ENCODE results near the gene TMEM88. TPM values are rescaled to one million over a fixed set of nuclear protein-coding genes. Genes with fewer than 3 reads are reported as not detected.

The TMEM88 gene
- total RNA-seq, 2 experiments from 2014 or later: 0.41 to 4.0 TPM

- peaks cover 36% of the 10 kb centered on the region; the same call in 1 of the 2 replicates for H3K79me2 ChIP-seq (ENCODE audit: insufficient read depth, low read depth, low read length)
- ChIA-PET POLR2A (interaction anchor here (0.9 to 1.0 kb wide), 2 partner anchors 10 to 158 kb away, joined by 4 to 5 read pairs; partner anchors contain the start of gene TP53), CTCF (ENCODE audit: unreplicated experiment) (interaction anchor here (0.5 to 1.2 kb wide), 2 partner anchors 10 to 630 kb away, joined by 4 to 9 read pairs; no protein-coding TSS in a partner anchor)
- intact Hi-C loops (cut with micrococcal nuclease; ENCODE audit: unreplicated experiment): loop anchor here (5.0 kb wide), 1 partner anchor 362 kb away; the partner anchor contains the start of genes POLR2A and SLC35G6
- H2AFZ ChIP-seq (ENCODE audit: low read length): no peak overlapping the region; the same call in 1 of the 2 replicates
- peak; percentile 91 for DNase-seq (ENCODE audit: low spot score)
- H3K4me3 ChIP-seq (ENCODE audit: low read depth, low read length, poor library complexity, severe bottlenecking): peak overlapping the region; percentile 79
- no peaks in the 10 kb centered on the region for H3K9me2 ChIP-seq (ENCODE audit: insufficient read depth, low read length)
- BruUV-seq (replicated peaks): no TSS peak
- H3K9me3 ChIP-seq (ENCODE audit: low read length): no peaks in the 10 kb centered on the region
- peaks cover 26% of the 10 kb centered on the region for H3K4me1 ChIP-seq (ENCODE audit: insufficient read depth, low read length, poor library complexity, severe bottlenecking)
- TF ChIP-seq, protein P1, sequence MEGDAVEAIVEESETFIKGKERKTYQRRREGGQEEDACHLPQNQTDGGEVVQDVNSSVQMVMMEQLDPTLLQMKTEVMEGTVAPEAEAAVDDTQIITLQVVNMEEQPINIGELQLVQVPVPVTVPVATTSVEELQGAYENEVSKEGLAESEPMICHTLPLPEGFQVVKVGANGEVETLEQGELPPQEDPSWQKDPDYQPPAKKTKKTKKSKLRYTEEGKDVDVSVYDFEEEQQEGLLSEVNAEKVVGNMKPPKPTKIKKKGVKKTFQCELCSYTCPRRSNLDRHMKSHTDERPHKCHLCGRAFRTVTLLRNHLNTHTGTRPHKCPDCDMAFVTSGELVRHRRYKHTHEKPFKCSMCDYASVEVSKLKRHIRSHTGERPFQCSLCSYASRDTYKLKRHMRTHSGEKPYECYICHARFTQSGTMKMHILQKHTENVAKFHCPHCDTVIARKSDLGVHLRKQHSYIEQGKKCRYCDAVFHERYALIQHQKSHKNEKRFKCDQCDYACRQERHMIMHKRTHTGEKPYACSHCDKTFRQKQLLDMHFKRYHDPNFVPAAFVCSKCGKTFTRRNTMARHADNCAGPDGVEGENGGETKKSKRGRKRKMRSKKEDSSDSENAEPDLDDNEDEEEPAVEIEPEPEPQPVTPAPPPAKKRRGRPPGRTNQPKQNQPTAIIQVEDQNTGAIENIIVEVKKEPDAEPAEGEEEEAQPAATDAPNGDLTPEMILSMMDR (conservative IDR thresholded peaks at IDR 0.05; ENCODE audit: low read length): no peak
- no peak for TF ChIP-seq EZH2phosphoT487 (IDR thresholded peaks at IDR 0.05; ENCODE audit: borderline replicate concordance, low read depth, low read length)
- peak overlapping the region; percentile 95 for H3K4me2 ChIP-seq (ENCODE audit: low read length)
- peaks cover 20% of the 10 kb centered on the region; the same call in 1 of the 2 replicates for H4K20me1 ChIP-seq (ENCODE audit: insufficient read depth, low read length)
- peak overlapping the region; percentile 92 for H3K27ac ChIP-seq (ENCODE audit: low read depth, low read length, poor library complexity, severe bottlenecking)
- peaks cover 47% of the 10 kb centered on the region for H3K36me3 ChIP-seq (ENCODE audit: insufficient read depth, low read length)
These were observed 10.3 kb upstream of the TMEM88 start for GRCh38 chr17:7844292-7845154.

GRCh38 chr17:7845359-7846062 is 9.4 kb upstream of the TMEM88 start:
- Histone ChIP-seq H3K79me2 (ENCODE audit: insufficient read depth, low read depth, low read length) (peaks cover 26% of the 10 kb centered on the region; the same call in 1 of the 2 replicates), H3K9me3 (ENCODE audit: low read length) (no peaks in the 10 kb centered on the region), H3K9me2 (ENCODE audit: insufficient read depth, low read length) (no peaks in the 10 kb centered on the region), H4K20me1 (ENCODE audit: insufficient read depth, low read length) (peaks cover 17% of the 10 kb centered on the region; the same call in 1 of the 2 replicates), H3K4me3 (ENCODE audit: low read depth, low read length, poor library complexity, severe bottlenecking) (peak overlapping the region; percentile 79), H3K36me3 (ENCODE audit: insufficient read depth, low read length) (peaks cover 53% of the 10 kb centered on the region), H3K4me2 (ENCODE audit: low read length) (peak overlapping the region; percentile 95), H3K4me1 (ENCODE audit: insufficient read depth, low read length, poor library complexity, severe bottlenecking) (peaks cover 21% of the 10 kb centered on the region), H3K27ac (ENCODE audit: low read depth, low read length, poor library complexity, severe bottlenecking) (peak overlapping the region; percentile 92), H2AFZ (ENCODE audit: low read length) (no peak overlapping the region)
- intact Hi-C loops (cut with micrococcal nuclease; ENCODE audit: unreplicated experiment): no loop called here
- no peak for DNase-seq (ENCODE audit: low spot score)
- no TSS peak for BruUV-seq (replicated peaks)
- ChIA-PET POLR2A (interaction anchor here (0.6 to 1.0 kb wide), 3 partner anchors 11 to 298 kb away, joined by 4 to 5 read pairs (median 4); partner anchors contain the start of gene TP53), CTCF (ENCODE audit: unreplicated experiment) (interaction anchor here (1.2 kb wide), 1 partner anchor 11 kb away, joined by 9 read pairs; no protein-coding TSS in a partner anchor)
- TF ChIP-seq, protein P1 (conservative IDR thresholded peaks at IDR 0.05; ENCODE audit: low read length): no peak
- TF ChIP-seq EZH2phosphoT487 (IDR thresholded peaks at IDR 0.05; ENCODE audit: borderline replicate concordance, low read depth, low read length): no peak
